Fibroblast of the aortic adventitia (primary cell): ENCODE results near the gene C3orf52. TPM values are rescaled to one million over a fixed set of nuclear protein-coding genes. Genes with fewer than 3 reads are reported as not detected.

Experiments used
- DNase-seq: peaks from one replicate; pipeline ENCODE4 v3.0.0-alpha.2; 2010; ENCODE audit warnings: low read depth
- H3K4me3 ChIP-seq: 2 replicates; pipeline ENCODE4 v1.5.1; 2011; ENCODE audit warnings: low read depth, mild to moderate bottlenecking, control low read depth, low read length, moderate library complexity
- CTCF ChIP-seq: IDR thresholded peaks from 2 replicates; pipeline ENCODE4 v1.5.1; 2011; ENCODE audit warnings: mild to moderate bottlenecking, low read length, control low read depth, inconsistent platforms; ENCODE audit not compliant: insufficient read depth
- total RNA-seq: library from RNA; depleted of rRNA; stranded (reverse); fragments of >200 nt; gene quantifications from 2 replicates; pipeline ENCODE4 v1.2.3, GENCODE V29; 2012; ENCODE audit warnings: low replicate concordance

The C3orf52 gene
- total RNA-seq, 1 donor: 10.7 TPM

- no peak overlapping the region for H3K4me3 ChIP-seq
- DNase-seq: peak; percentile 19
- peak; percentile 35 for TF ChIP-seq CTCF
Observed at GRCh38 chr3:112136959-112137693, 50.9 kb downstream of the C3orf52 start.

- no peak for DNase-seq
- no peak overlapping the region for H3K4me3 ChIP-seq
- no peak for TF ChIP-seq CTCF
Observed at GRCh38 chr3:112137781-112138180, 51.6 kb downstream of the C3orf52 start.

- no peak for TF ChIP-seq CTCF
- DNase-seq: no peak
- H3K4me3 ChIP-seq: no peak overlapping the region
Observed at GRCh38 chr3:112138219-112138969, 52.2 kb downstream of the C3orf52 start.

- TF ChIP-seq CTCF: no peak
Observed at GRCh38 chr3:112140584-112140983, 54.4 kb downstream of the C3orf52 start.

GRCh38 chr3:112141293-112141692, 55.1 kb downstream of the C3orf52 start:
- no peak overlapping the region for H3K4me3 ChIP-seq
- no peak for TF ChIP-seq CTCF
- DNase-seq: no peak

More at GRCh38 chr3:112140584-112140983, 54.4 kb downstream of the C3orf52 start:
- no peak for DNase-seq
- H3K4me3 ChIP-seq: no peak overlapping the region

GRCh38 chr3:112143251-112143650, 57.1 kb downstream of the C3orf52 start:
- no peak for DNase-seq
- no peak for TF ChIP-seq CTCF
- no peak overlapping the region for H3K4me3 ChIP-seq
